GM23338 (cell line): ENCODE results near the gene KDM7A. TPM values are rescaled to one million over a fixed set of nuclear protein-coding genes. Genes with fewer than 3 reads are reported as not detected.

Experiments
- ATAC-seq: fragments of 200-7000 bp; cut with Tn5 transposase; 3 replicates; pipeline ENCODE4 v1.9.1; 2020
- DNase-seq: peaks from one replicate; pipeline ENCODE4 v3.0.0-alpha.2; 2015; ENCODE audit warnings: low spot score
- H2AFZ ChIP-seq: fragments of 200-600 bp; sonication (generic); 2 replicates; pipeline ENCODE4 v1.8.0; 2016; ENCODE audit warnings: antibody characterized with exemption, mild to moderate bottlenecking, moderate library complexity
- H3F3A ChIP-seq: fragments of 200-600 bp; sonication (generic); replicated peaks from 2 replicates; pipeline ENCODE4 v1.8.0; 2017; ENCODE audit warnings: antibody characterized with exemption, mixed run types, low read depth
- H3K27ac ChIP-seq: fragments of 200-600 bp; sonication (generic); 2 replicates; pipeline ENCODE4 v1.6.1; 2016; ENCODE audit warnings: low read depth
- H3K27me3 ChIP-seq: fragments of 200-600 bp; sonication (generic); 2 replicates; pipeline ENCODE4 v1.8.0; 2016; ENCODE audit warnings: mild to moderate bottlenecking, mixed run types, moderate library complexity; ENCODE audit not compliant: insufficient read depth
- H3K36me3 ChIP-seq: fragments of 200-600 bp; sonication (generic); 2 replicates; pipeline ENCODE4 v1.8.0; 2016; ENCODE audit warnings: mild to moderate bottlenecking; ENCODE audit not compliant: insufficient read depth
- H3K4me1 ChIP-seq: fragments of 200-600 bp; sonication (generic); 2 replicates; pipeline ENCODE4 v1.8.0; 2016; ENCODE audit warnings: mild to moderate bottlenecking, moderate library complexity; ENCODE audit not compliant: insufficient read depth
- H3K4me2 ChIP-seq: fragments of 200-600 bp; sonication (generic); 2 replicates; pipeline ENCODE4 v1.7.1; 2017; ENCODE audit warnings: mixed run types
- H3K4me3 ChIP-seq: fragments of 200-600 bp; sonication (generic); 2 replicates; pipeline ENCODE4 v1.6.1; 2016; ENCODE audit warnings: mixed run types
- H3K79me2 ChIP-seq: fragments of 200-600 bp; sonication (generic); replicated peaks from 2 replicates; pipeline ENCODE4 v1.8.0; 2017; ENCODE audit warnings: mild to moderate bottlenecking; ENCODE audit not compliant: insufficient read depth
- H3K9me2 ChIP-seq: fragments of 200-600 bp; sonication (generic); 2 replicates; pipeline ENCODE4 v1.8.0; 2017; ENCODE audit not compliant: insufficient read depth
- H4K20me1 ChIP-seq: fragments of 200-600 bp; sonication (generic); replicated peaks from 2 replicates; pipeline ENCODE4 v1.8.0; 2017; ENCODE audit warnings: mild to moderate bottlenecking; ENCODE audit not compliant: insufficient read depth
- H3K27ac Mint-ChIP-seq: 2 replicates; pipeline ENCODE4 v1.8.0; 2020; ENCODE audit warnings: inconsistent platforms, mild to moderate bottlenecking, moderate library complexity, mixed read lengths
- H3K27me3 Mint-ChIP-seq: 3 replicates; pipeline ENCODE4 v1.8.0; 2022; ENCODE audit warnings: low read depth, mild to moderate bottlenecking, moderate library complexity, mixed read lengths, inconsistent platforms; ENCODE audit not compliant: insufficient read depth, poor library complexity
- H3K36me3 Mint-ChIP-seq: 3 replicates; pipeline ENCODE4 v1.8.0; 2021; ENCODE audit warnings: low read depth, mild to moderate bottlenecking, inconsistent platforms, moderate library complexity, mixed read lengths
- H3K4me1 Mint-ChIP-seq: 3 replicates; pipeline ENCODE4 v1.8.0; 2020; ENCODE audit warnings: mild to moderate bottlenecking, inconsistent platforms, mixed read lengths
- H3K4me3 Mint-ChIP-seq: 3 replicates; pipeline ENCODE4 v1.8.0; 2021; ENCODE audit warnings: moderate library complexity, mild to moderate bottlenecking, inconsistent platforms, mixed read lengths
- H3K9me3 Mint-ChIP-seq: 3 replicates; pipeline ENCODE4 v1.8.0; 2020; ENCODE audit warnings: moderate library complexity, mild to moderate bottlenecking, inconsistent platforms, mixed read lengths
- CREB1 ChIP-seq: fragments of 250-450 bp; sonication (Bioruptor Pico); IDR thresholded peaks from 2 replicates; pipeline ENCODE4 v1.5.0; 2020; ENCODE audit warnings: low read depth, mild to moderate bottlenecking, moderate library complexity
- POLR2AphosphoS5 ChIP-seq: IDR thresholded peaks from 2 replicates; pipeline ENCODE4 v1.6.1; 2016; ENCODE audit warnings: antibody characterized with exemption, low read depth
- ZNF331 ChIP-seq: fragments of 250-450 bp; sonication (Bioruptor Pico); IDR thresholded peaks from 2 replicates; pipeline ENCODE4 v1.5.0; 2020; ENCODE audit warnings: low read depth, mild to moderate bottlenecking, moderate library complexity
- ZNF462 ChIP-seq: fragments of 250-450 bp; sonication (Bioruptor Pico); IDR thresholded peaks from 2 replicates; pipeline ENCODE4 v1.5.0; 2020; ENCODE audit warnings: mild to moderate bottlenecking, moderate library complexity
- polyA plus RNA-seq: library from polyadenylated mRNA; unstranded; fragments of >200 nt; fragmentation: Nextera tagmentation; extraction: Ambion mirVana; gene quantifications from 2 replicates; pipeline ENCODE4 v1.2.1, GENCODE V29; 2016
- total RNA-seq: library from RNA; depleted of rRNA; stranded (reverse); fragments of >200 nt; shearing (Covaris generic); gene quantifications from 2 replicates; pipeline ENCODE4 v1.2.3, GENCODE V29; 2014
- TF ChIP-seq, protein P1 (sequence below): IDR thresholded peaks from 2 replicates; pipeline ENCODE4 v1.6.1; 2016; ENCODE audit warnings: antibody characterized with exemption
- TF ChIP-seq, protein P2 (sequence below), 2 experiments: fragments of 200-600 bp in 1 of 2; sonication (generic) in 1 of 2; conservative IDR thresholded peaks; 2 replicates each; pipeline versions ENCODE4 v1.5.1 to v1.6.1; 2016 to 2017; ENCODE audit warnings: antibody characterized with exemption in 2 of 2, low read depth in 2 of 2, mild to moderate bottlenecking in 2 of 2, moderate library complexity in 1 of 2

KDM7A gene
- total and polyA plus RNA-seq, 2 experiments from 2014 or later: 2.3 to 10.8 TPM

- Mint-ChIP-seq H3K36me3 (no peaks in the 10 kb centered on the region), H3K4me1 (peaks cover 6% of the 10 kb centered on the region), H3K9me3 (no peaks in the 10 kb centered on the region), H3K4me3 (no peak overlapping the region), H3K27ac (no peak overlapping the region), H3K27me3 (peaks cover 3% of the 10 kb centered on the region)
- 0 out of 2 replicates have a peak, but pooled peaks have one; percentile 10 for TF ChIP-seq ZNF462 (CRISPR knock-in tag)
- no peak for TF ChIP-seq ZNF331 (CRISPR knock-in tag)
- TF ChIP-seq POLR2AphosphoS5: no peak
- TF ChIP-seq, protein P1, sequence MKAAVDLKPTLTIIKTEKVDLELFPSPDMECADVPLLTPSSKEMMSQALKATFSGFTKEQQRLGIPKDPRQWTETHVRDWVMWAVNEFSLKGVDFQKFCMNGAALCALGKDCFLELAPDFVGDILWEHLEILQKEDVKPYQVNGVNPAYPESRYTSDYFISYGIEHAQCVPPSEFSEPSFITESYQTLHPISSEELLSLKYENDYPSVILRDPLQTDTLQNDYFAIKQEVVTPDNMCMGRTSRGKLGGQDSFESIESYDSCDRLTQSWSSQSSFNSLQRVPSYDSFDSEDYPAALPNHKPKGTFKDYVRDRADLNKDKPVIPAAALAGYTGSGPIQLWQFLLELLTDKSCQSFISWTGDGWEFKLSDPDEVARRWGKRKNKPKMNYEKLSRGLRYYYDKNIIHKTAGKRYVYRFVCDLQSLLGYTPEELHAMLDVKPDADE: no peak
- TF ChIP-seq, protein P2, sequence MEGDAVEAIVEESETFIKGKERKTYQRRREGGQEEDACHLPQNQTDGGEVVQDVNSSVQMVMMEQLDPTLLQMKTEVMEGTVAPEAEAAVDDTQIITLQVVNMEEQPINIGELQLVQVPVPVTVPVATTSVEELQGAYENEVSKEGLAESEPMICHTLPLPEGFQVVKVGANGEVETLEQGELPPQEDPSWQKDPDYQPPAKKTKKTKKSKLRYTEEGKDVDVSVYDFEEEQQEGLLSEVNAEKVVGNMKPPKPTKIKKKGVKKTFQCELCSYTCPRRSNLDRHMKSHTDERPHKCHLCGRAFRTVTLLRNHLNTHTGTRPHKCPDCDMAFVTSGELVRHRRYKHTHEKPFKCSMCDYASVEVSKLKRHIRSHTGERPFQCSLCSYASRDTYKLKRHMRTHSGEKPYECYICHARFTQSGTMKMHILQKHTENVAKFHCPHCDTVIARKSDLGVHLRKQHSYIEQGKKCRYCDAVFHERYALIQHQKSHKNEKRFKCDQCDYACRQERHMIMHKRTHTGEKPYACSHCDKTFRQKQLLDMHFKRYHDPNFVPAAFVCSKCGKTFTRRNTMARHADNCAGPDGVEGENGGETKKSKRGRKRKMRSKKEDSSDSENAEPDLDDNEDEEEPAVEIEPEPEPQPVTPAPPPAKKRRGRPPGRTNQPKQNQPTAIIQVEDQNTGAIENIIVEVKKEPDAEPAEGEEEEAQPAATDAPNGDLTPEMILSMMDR (conservative IDR thresholded peaks at IDR 0.05; ENCODE audit: low read depth in 2 of 2): peak; percentile 68 to 84
- 0 out of 2 replicates have a peak, but pooled peaks have one; percentile 26 for TF ChIP-seq CREB1 (CRISPR knock-in tag)
- Histone ChIP-seq H3K9me2 (no peaks in the 10 kb centered on the region), H3K79me2 (no peaks in the 10 kb centered on the region), H3K27me3 (no peaks in the 10 kb centered on the region), H2AFZ (no peak overlapping the region), H3K4me2 (no peak overlapping the region), H3F3A (no peaks in the 10 kb centered on the region), H3K36me3 (no peaks in the 10 kb centered on the region), H4K20me1 (no peaks in the 10 kb centered on the region), H3K27ac (no peak overlapping the region), H3K4me3 (no peak overlapping the region), H3K4me1 (no peaks in the 10 kb centered on the region)
- DNase-seq (peak; percentile 82), ATAC-seq (peak; percentile 96)
These were observed 97.7 kb downstream of the KDM7A start for GRCh38 chr7:140079121-140079536.
